A549 (cell line): ENCODE data around the gene PLAAT2. TPM values are rescaled to one million over a fixed set of nuclear protein-coding genes. Genes with fewer than 3 reads are reported as not detected.

ENCODE experiments used
- ATAC-seq, 2 experiments: fragments of 200-7000 bp in 1 of 2; fragments of >200 bp in 1 of 2; cut with Nextera tagmentation in 1 of 2; cut with Tn5 transposase in 1 of 2; 3 replicates each; pipeline versions ENCODE4 v1.8.0 to v1.9.1; 2018 to 2020; ENCODE audit warnings: mild to moderate bottlenecking in 1 of 2, moderate library complexity in 1 of 2
- CTCF ChIA-PET: fragments of 300-600 bp; sonication (Branson Sonifier 250); formaldehyde crosslinking; extraction: SDS; loops from one replicate; lab custom pipeline; 2021; ENCODE audit warnings: antibody characterized with exemption, inconsistent platforms; lab: Yijun Ruan, JAX
- POLR2A ChIA-PET: fragments of 350-600 bp; formaldehyde crosslinking; extraction: SDS; loops from one replicate; lab custom pipeline; 2021; ENCODE audit warnings: antibody characterized with exemption, inconsistent platforms; lab: Yijun Ruan, JAX
- DNase-seq, 2 experiments: peaks; one replicate each; pipeline versions ENCODE4 v3.0.0 to v3.0.0-alpha.2; 2011 to 2016; ENCODE audit warnings: low read depth in 1 of 2, low spot score in 1 of 2
- FAIRE-seq: peaks from 2 replicates; lab custom pipeline; 2011; peaks lifted over from hg19 to GRCh38; lab: Jason Lieb, UNC
- H3K27ac ChIP-seq, 2 experiments: fragments of >200 bp; sonication (Bioruptor Twin); formaldehyde crosslinking; 3 replicates each; pipeline ENCODE4 v1.5.1; 2016 to 2017
- H3K4me1 ChIP-seq: fragments of >200 bp; sonication (Bioruptor Twin); formaldehyde crosslinking; 3 replicates; pipeline ENCODE4 v1.6.1; 2016
- H3K4me2 ChIP-seq: fragments of >200 bp; sonication (Bioruptor Twin); formaldehyde crosslinking; 3 replicates; pipeline ENCODE4 v1.6.1; 2016
- H3K4me3 ChIP-seq: fragments of >200 bp; sonication (Bioruptor Twin); formaldehyde crosslinking; 3 replicates; pipeline ENCODE4 v1.5.1; 2016
- H3K9me3 ChIP-seq: fragments of >200 bp; sonication (Bioruptor Twin); formaldehyde crosslinking; 3 replicates; pipeline ENCODE4 v1.6.1; 2016
- ATOH8 ChIP-seq: fragments of 250-450 bp; sonication (Bioruptor Pico); IDR thresholded peaks from 2 replicates; pipeline ENCODE4 v1.5.0; 2020; ENCODE audit warnings: low read depth, mild to moderate bottlenecking, moderate library complexity
- BCL3 ChIP-seq: fragments of >200 bp; sonication (Bioruptor Twin); formaldehyde crosslinking; IDR thresholded peaks from 3 replicates; pipeline ENCODE4 v1.6.1; 2016
- CBX8 ChIP-seq: fragments of 200-600 bp; sonication (generic); IDR thresholded peaks from 2 replicates; pipeline ENCODE4 v1.6.1; 2016
- CEBPB ChIP-seq, 2 experiments: fragments of >200 bp in 1 of 2; sonication (Bioruptor Twin) in 1 of 2; formaldehyde crosslinking in 1 of 2; IDR thresholded peaks; 2 replicates each; pipeline ENCODE4 v1.6.1; 2012 to 2016
- CHD2 ChIP-seq: fragments of 150-350 bp; IDR thresholded peaks from 2 replicates; pipeline ENCODE4 v1.6.1; 2014; ENCODE audit warnings: low read length; ENCODE audit not compliant: partially characterized antibody
- CHD4 ChIP-seq: fragments of 200-600 bp; sonication (generic); IDR thresholded peaks from 2 replicates; pipeline ENCODE4 v1.6.1; 2016; ENCODE audit warnings: antibody characterized with exemption, mild to moderate bottlenecking, borderline replicate concordance
- CTCF ChIP-seq: fragments of >200 bp; sonication (Bioruptor Twin); formaldehyde crosslinking; IDR thresholded peaks from 3 replicates; pipeline ENCODE4 v1.5.1; 2016
- EHMT2 ChIP-seq: fragments of 200-600 bp; sonication (generic); IDR thresholded peaks from 2 replicates; pipeline ENCODE4 v1.6.1; 2016; ENCODE audit warnings: antibody characterized with exemption, low read depth, mild to moderate bottlenecking, moderate library complexity
- EP300 ChIP-seq, 2 experiments: fragments of >200 bp; sonication (Bioruptor Twin); formaldehyde crosslinking; IDR thresholded peaks; 2 replicates in 1 of 2; 3 replicates in 1 of 2; pipeline ENCODE4 v1.6.1; 2016 to 2017
- ESRRA ChIP-seq: fragments of 150-350 bp; IDR thresholded peaks from 2 replicates; pipeline ENCODE4 v1.6.1; 2014; ENCODE audit warnings: mild to moderate bottlenecking, low read length, borderline replicate concordance
- FOSB ChIP-seq: fragments of 250-450 bp; sonication (Bioruptor Pico); IDR thresholded peaks from 2 replicates; pipeline ENCODE4 v1.5.0; 2020; ENCODE audit warnings: mild to moderate bottlenecking, moderate library complexity
- FOSL2 ChIP-seq, 2 experiments: fragments of 450-650 bp in 1 of 2; fragments of >200 bp in 1 of 2; sonication (Bioruptor Twin) in 1 of 2; formaldehyde crosslinking; IDR thresholded peaks; 2 replicates each; pipeline versions ENCODE4 v1.5.0 to v1.6.1; 2016 to 2020; ENCODE audit warnings: mild to moderate bottlenecking in 1 of 2, moderate library complexity in 1 of 2
- FOXS1 ChIP-seq: fragments of 250-450 bp; sonication (Bioruptor Pico); IDR thresholded peaks from 2 replicates; pipeline ENCODE4 v1.5.0; 2020; ENCODE audit warnings: mild to moderate bottlenecking, moderate library complexity
- GATA3 ChIP-seq: IDR thresholded peaks from 2 replicates; pipeline ENCODE4 v1.6.1; 2012; ENCODE audit warnings: borderline replicate concordance
- HDAC2 ChIP-seq: fragments of 200-600 bp; sonication (generic); IDR thresholded peaks from 2 replicates; pipeline ENCODE4 v1.6.1; 2016
- HES2 ChIP-seq: fragments of >200 bp; sonication (Bioruptor Twin); formaldehyde crosslinking; IDR thresholded peaks from 2 replicates; pipeline ENCODE4 v1.6.1; 2016
- HEYL ChIP-seq: fragments of 250-450 bp; sonication (Bioruptor Pico); IDR thresholded peaks from 2 replicates; pipeline ENCODE4 v1.8.0; 2021; ENCODE audit warnings: mild to moderate bottlenecking, moderate library complexity
- HOXA7 ChIP-seq: fragments of 250-450 bp; sonication (Bioruptor Pico); IDR thresholded peaks from 2 replicates; pipeline ENCODE4 v1.5.0; 2020; ENCODE audit warnings: mild to moderate bottlenecking, moderate library complexity
- HOXB5 ChIP-seq: fragments of 250-450 bp; sonication (Bioruptor Pico); IDR thresholded peaks from 2 replicates; pipeline ENCODE4 v1.5.0; 2020; ENCODE audit warnings: mild to moderate bottlenecking, moderate library complexity
- MYC ChIP-seq: IDR thresholded peaks from 2 replicates; pipeline ENCODE4 v1.6.1; 2012; ENCODE audit warnings: mild to moderate bottlenecking, inconsistent platforms, low read length, improper control_type of control experiment, borderline replicate concordance
- NR3C1 ChIP-seq: fragments of >200 bp; sonication (Bioruptor Twin); formaldehyde crosslinking; IDR thresholded peaks from 3 replicates; pipeline ENCODE4 v1.6.1; 2017
- POLR2AphosphoS2 ChIP-seq: conservative IDR thresholded peaks from 2 replicates; pipeline ENCODE4 v1.6.1; 2012; ENCODE audit warnings: low read length, improper control_type of control experiment, inconsistent platforms
- RAD21 ChIP-seq, 2 experiments: fragments of >200 bp in 1 of 2; sonication (Bioruptor Twin) in 1 of 2; formaldehyde crosslinking in 1 of 2; IDR thresholded peaks in 1 of 2; conservative IDR thresholded peaks in 1 of 2; 2 replicates in 1 of 2; 3 replicates in 1 of 2; pipeline ENCODE4 v1.6.1; 2012 to 2018; ENCODE audit warnings: inconsistent platforms in 1 of 2
- RARB ChIP-seq: fragments of 250-450 bp; sonication (Bioruptor Pico); IDR thresholded peaks from 2 replicates; pipeline ENCODE4 v1.8.0; 2021; ENCODE audit warnings: mild to moderate bottlenecking, moderate library complexity
- REST ChIP-seq: fragments of 200-600 bp; sonication (generic); IDR thresholded peaks from 2 replicates; pipeline ENCODE4 v1.6.1; 2016; ENCODE audit warnings: antibody characterized with exemption, mild to moderate bottlenecking, moderate library complexity
- SMC3 ChIP-seq: fragments of >200 bp; sonication (Bioruptor Twin); formaldehyde crosslinking; IDR thresholded peaks from 3 replicates; pipeline ENCODE4 v1.6.1; 2018; ENCODE audit warnings: inconsistent platforms
- TFCP2L1 ChIP-seq: fragments of 250-450 bp; sonication (Bioruptor Pico); IDR thresholded peaks from 2 replicates; pipeline ENCODE4 v1.5.0; 2021; ENCODE audit warnings: mild to moderate bottlenecking
- USF2 ChIP-seq: fragments of 450-650 bp; IDR thresholded peaks from 2 replicates; pipeline ENCODE4 v1.6.1; 2014; ENCODE audit warnings: antibody characterized with exemption
- ZC3H11A ChIP-seq: fragments of 450-650 bp; IDR thresholded peaks from 2 replicates; pipeline ENCODE4 v1.6.1; 2014; ENCODE audit warnings: antibody characterized with exemption, mild to moderate bottlenecking
- WGBS: methylation state at CpG from one replicate; pipeline ENCODE4 v1.1.6; 2017; ENCODE audit errors: missing lambda C conversion rate; 5-methylcytosine and 5-hydroxymethylcytosine counted together
- polyA plus RNA-seq, 4 experiments: library from polyadenylated mRNA; depleted of rRNA in 3 of 4; stranded (reverse); fragments of >200 nt; fragmentation: RNase III in 1 of 4; extraction: RNeasy Plus Mini Kit Qiagen cat#74134 plus additional on column Dnase treatment in 1 of 4; gene quantifications; 2 replicates in 3 of 4; 3 replicates in 1 of 4; pipeline ENCODE4 v1.2.3, GENCODE V29; 2011 to 2017

PLAAT2 gene
- polyA plus RNA-seq, 2 of the 4 experiments (the other 2 are of a cell fraction): 0.26 to 0.57 TPM

- FAIRE-seq (no peak), ATAC-seq (no peak), DNase-seq (no peak)
- H3K4me2 ChIP-seq: no peak overlapping the region
- WGBS: 68% methylated on average over 4 of the region's 4 CpGs
- no peak overlapping the region for H3K4me3 ChIP-seq
- CTCF ChIA-PET: interaction anchor here (1.0 to 6.5 kb wide), 4 partner anchors 10 to 115 kb away, joined by 3 to 39 read pairs (median 4); no protein-coding TSS in a partner anchor
- peaks cover 21% of the 10 kb centered on the region; the same call in 2 of the 3 replicates for H3K4me1 ChIP-seq
- H3K9me3 ChIP-seq: no peaks in the 10 kb centered on the region
- H3K27ac ChIP-seq: no peak overlapping the region
- POLR2A ChIA-PET: no interaction called here
- TF ChIP-seq GATA3 (no peak), FOSL2 (IDR thresholded peaks at IDR 0.05) (no peak), FOSL2 (CRISPR knock-in tag; IDR thresholded peaks at IDR 0.05) (peak; percentile 39), SMC3 (no peak), HOXA7 (CRISPR knock-in tag) (no peak)
Measured at GRCh38 chr11:63595296-63595695, 32.1 kb upstream of the PLAAT2 start.

- Histone ChIP-seq H3K4me2 (no peak overlapping the region), H3K4me1 (peaks cover 7% of the 10 kb centered on the region; the same call in 1 of the 3 replicates), H3K9me3 (no peaks in the 10 kb centered on the region), H3K27ac (no peak overlapping the region), H3K4me3 (no peak overlapping the region)
- peak; percentile 72 to 90; a peak in 5 of 6 replicates for ATAC-seq
- CTCF ChIA-PET: interaction anchor here (0.6 to 6.5 kb wide), 17 partner anchors 8 to 150 kb away, joined by 3 to 39 read pairs (median 5); no protein-coding TSS in a partner anchor
- POLR2A ChIA-PET: no interaction called here
- TF ChIP-seq HEYL (CRISPR knock-in tag): no peak
- no peak for TF ChIP-seq ATOH8 (CRISPR knock-in tag)
- TF ChIP-seq RARB (CRISPR knock-in tag): no peak
- TF ChIP-seq CBX8: no peak
- no peak for TF ChIP-seq FOXS1 (CRISPR knock-in tag)
- TF ChIP-seq NR3C1: no peak
- TF ChIP-seq HOXB5 (CRISPR knock-in tag): no peak
- TF ChIP-seq TFCP2L1 (CRISPR knock-in tag): no peak
- no peak for TF ChIP-seq HES2
- TF ChIP-seq EHMT2: no peak
- peak; percentile 62 for TF ChIP-seq SMC3
- TF ChIP-seq HDAC2: no peak
- no peak for TF ChIP-seq EP300 (IDR thresholded peaks at IDR 0.05)
- no peak for TF ChIP-seq ZC3H11A
- no peak for TF ChIP-seq CEBPB (IDR thresholded peaks at IDR 0.05)
- TF ChIP-seq RAD21 (conservative IDR thresholded peaks at IDR 0.05 in 1 of 2, IDR thresholded peaks at IDR 0.05 in 1 of 2): peak; percentile 68 to 88; a peak in 4 of 5 replicates
- no peak for TF ChIP-seq MYC
- TF ChIP-seq FOSB (CRISPR knock-in tag): no peak
- TF ChIP-seq CHD2: no peak
- TF ChIP-seq CHD4: no peak
- TF ChIP-seq ESRRA: no peak
- no peak for TF ChIP-seq USF2
- no peak for TF ChIP-seq BCL3
- TF ChIP-seq CTCF: peak; percentile 62
- peak; percentile 76 for TF ChIP-seq REST
- no peak for TF ChIP-seq POLR2AphosphoS2
- no peak for FAIRE-seq
- WGBS: 71% methylated on average over 4 of the region's 4 CpGs
- DNase-seq: peak; percentile 45 to 62
Measured at GRCh38 chr11:63592975-63593395, 29.8 kb upstream of the PLAAT2 start.
